Measurements from ENCODE around the gene ATP8B1. TPM values are rescaled to one million over a fixed set of nuclear protein-coding genes. Genes with fewer than 3 reads are reported as not detected.
A peak's percentile ranks its signal among the peaks of the same experiment; 100 is the strongest.

The ATP8B1 gene
- total RNA-seq, 1 donor from 2014 or later = 38.7 TPM

DNA sequence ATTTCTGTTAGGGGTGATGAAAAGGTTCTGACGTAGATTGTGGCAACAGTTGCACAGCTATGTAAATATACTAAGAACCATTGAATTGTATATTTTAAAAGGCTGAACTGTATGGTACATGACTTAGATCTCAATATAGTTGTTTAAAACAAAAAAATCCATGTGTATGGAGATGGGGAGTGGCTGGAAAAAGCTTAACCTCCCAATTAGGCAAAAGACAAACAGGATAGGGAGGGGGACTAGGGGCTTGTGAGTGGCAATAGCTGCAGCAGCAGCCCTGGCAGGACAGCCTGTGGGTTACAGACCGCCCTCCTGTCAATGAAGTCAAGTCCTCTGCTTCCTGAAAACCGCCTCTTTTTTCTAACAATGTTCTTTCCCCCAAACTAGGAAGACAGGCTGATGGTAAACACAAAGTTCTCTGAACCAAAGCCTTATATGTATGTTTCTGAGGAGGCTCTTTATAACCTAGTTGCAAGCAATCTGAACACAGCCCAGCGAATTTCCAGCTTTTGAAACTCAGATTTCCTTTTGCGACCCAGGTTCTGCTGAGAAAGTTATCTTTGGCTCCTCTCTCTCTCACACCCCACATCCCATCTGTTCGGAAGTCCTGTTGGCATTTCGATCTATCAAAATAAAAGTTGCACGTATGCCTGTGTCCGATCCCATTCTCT is 10.3 kb downstream of the ATP8B1 start:
- H3K36me3 Mint-ChIP-seq (ENCODE audit: unreplicated experiment) = peaks cover 2% of the 10 kb centered on the region
- TF ChIP-seq, protein P1, sequence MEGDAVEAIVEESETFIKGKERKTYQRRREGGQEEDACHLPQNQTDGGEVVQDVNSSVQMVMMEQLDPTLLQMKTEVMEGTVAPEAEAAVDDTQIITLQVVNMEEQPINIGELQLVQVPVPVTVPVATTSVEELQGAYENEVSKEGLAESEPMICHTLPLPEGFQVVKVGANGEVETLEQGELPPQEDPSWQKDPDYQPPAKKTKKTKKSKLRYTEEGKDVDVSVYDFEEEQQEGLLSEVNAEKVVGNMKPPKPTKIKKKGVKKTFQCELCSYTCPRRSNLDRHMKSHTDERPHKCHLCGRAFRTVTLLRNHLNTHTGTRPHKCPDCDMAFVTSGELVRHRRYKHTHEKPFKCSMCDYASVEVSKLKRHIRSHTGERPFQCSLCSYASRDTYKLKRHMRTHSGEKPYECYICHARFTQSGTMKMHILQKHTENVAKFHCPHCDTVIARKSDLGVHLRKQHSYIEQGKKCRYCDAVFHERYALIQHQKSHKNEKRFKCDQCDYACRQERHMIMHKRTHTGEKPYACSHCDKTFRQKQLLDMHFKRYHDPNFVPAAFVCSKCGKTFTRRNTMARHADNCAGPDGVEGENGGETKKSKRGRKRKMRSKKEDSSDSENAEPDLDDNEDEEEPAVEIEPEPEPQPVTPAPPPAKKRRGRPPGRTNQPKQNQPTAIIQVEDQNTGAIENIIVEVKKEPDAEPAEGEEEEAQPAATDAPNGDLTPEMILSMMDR (IDR thresholded peaks at IDR 0.05) = no peak
- peak overlapping the region; percentile 61 for H3K4me3 Mint-ChIP-seq (ENCODE audit: unreplicated experiment)
- H3K9me3 Mint-ChIP-seq (ENCODE audit: unreplicated experiment) = peaks cover 3% of the 10 kb centered on the region
- H3K27ac Mint-ChIP-seq (ENCODE audit: unreplicated experiment) = peak overlapping the region; percentile 93
- peaks cover 77% of the 10 kb centered on the region for H3K4me1 Mint-ChIP-seq (ENCODE audit: unreplicated experiment)
- no peak for DNase-seq (ENCODE audit: extremely low spot score, unreplicated experiment)
- no peaks in the 10 kb centered on the region for H3K27me3 Mint-ChIP-seq (ENCODE audit: unreplicated experiment)

DNA sequence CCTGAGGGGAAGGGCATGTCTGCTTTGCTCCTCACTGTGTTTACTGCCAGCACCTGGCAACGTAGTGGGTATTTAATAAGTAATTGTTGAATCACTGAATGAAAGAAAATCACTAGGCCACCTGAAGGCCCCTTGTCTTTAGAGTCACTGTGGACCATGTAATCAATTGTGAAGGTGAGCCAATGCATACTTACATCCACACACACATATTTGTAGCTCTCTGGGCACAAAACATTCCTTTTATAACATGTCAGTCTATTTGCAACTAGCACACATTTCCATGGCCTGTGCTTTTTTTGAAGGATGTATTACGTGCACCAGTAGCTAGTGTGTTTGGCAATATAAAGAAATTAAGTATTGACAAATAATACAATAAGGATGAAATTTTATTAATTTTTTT is 11.2 kb downstream of the ATP8B1 start:
- TF ChIP-seq, protein P1 (IDR thresholded peaks at IDR 0.05) = no peak

DNA sequence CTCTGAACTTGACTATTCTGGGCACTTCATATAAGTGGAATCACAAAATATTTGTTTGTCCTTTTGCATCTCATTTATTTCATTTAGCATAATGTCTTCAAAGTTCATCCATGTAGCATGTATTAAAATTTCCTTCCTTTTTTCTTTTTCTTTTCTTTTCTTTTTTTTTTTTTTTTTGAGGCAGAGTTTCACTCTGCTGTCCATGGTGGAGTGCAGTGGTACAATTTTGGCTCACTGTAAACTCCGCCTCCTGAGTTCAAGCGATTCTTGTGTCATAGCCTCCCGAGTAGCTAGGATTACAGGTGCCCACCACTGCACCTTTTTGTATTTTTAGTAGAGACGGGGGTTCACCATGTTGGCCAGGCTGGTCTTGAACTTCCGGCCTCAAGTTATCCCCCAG is 11.9 kb downstream of the ATP8B1 start:
- peak overlapping the region; percentile 68 for H3K27ac Mint-ChIP-seq (ENCODE audit: unreplicated experiment)
- TF ChIP-seq, protein P1 (IDR thresholded peaks at IDR 0.05) = no peak
- peaks cover 73% of the 10 kb centered on the region for H3K4me1 Mint-ChIP-seq (ENCODE audit: unreplicated experiment)
- H3K36me3 Mint-ChIP-seq (ENCODE audit: unreplicated experiment) = no peaks in the 10 kb centered on the region
- no peak for DNase-seq (ENCODE audit: extremely low spot score, unreplicated experiment)
- peaks cover 3% of the 10 kb centered on the region for H3K9me3 Mint-ChIP-seq (ENCODE audit: unreplicated experiment)
- no peaks in the 10 kb centered on the region for H3K27me3 Mint-ChIP-seq (ENCODE audit: unreplicated experiment)
- H3K4me3 Mint-ChIP-seq (ENCODE audit: unreplicated experiment) = no peak overlapping the region

More for the DNA sequence above, 11.2 kb downstream of the ATP8B1 start:
- DNase-seq (ENCODE audit: extremely low spot score, unreplicated experiment) = no peak
- Mint-ChIP-seq H3K36me3 (ENCODE audit: unreplicated experiment) (peaks cover 2% of the 10 kb centered on the region), H3K4me3 (ENCODE audit: unreplicated experiment) (no peak overlapping the region), H3K27me3 (ENCODE audit: unreplicated experiment) (no peaks in the 10 kb centered on the region), H3K4me1 (ENCODE audit: unreplicated experiment) (peaks cover 75% of the 10 kb centered on the region), H3K9me3 (ENCODE audit: unreplicated experiment) (peaks cover 3% of the 10 kb centered on the region), H3K27ac (ENCODE audit: unreplicated experiment) (peak overlapping the region; percentile 68)

DNA sequence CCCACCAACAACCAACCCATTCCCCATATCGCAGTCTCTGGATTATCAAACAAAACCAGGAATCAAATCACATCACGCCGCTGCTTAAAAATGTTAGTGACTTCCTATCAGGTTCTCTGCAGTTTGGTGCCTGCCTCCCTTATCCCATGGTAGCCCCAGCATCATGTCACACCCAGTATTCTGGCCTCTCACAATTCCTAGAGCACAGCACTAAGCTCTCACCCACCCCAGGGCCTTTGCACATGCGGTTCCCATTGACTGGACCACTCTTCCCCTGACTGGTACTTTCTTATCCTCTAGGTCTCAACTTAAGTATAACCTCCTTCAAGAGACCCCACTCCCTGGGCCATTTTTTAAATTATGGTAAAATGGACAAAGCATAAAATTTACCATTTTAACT is 12.8 kb downstream of the ATP8B1 start:
- H3K36me3 Mint-ChIP-seq (ENCODE audit: unreplicated experiment) = no peaks in the 10 kb centered on the region
- H3K27ac Mint-ChIP-seq (ENCODE audit: unreplicated experiment) = peak overlapping the region; percentile 95
- no peak overlapping the region for H3K4me3 Mint-ChIP-seq (ENCODE audit: unreplicated experiment)
- H3K27me3 Mint-ChIP-seq (ENCODE audit: unreplicated experiment) = no peaks in the 10 kb centered on the region
- peaks cover 73% of the 10 kb centered on the region for H3K4me1 Mint-ChIP-seq (ENCODE audit: unreplicated experiment)
- peaks cover under 1% of the 10 kb centered on the region for H3K9me3 Mint-ChIP-seq (ENCODE audit: unreplicated experiment)
- DNase-seq (ENCODE audit: extremely low spot score, unreplicated experiment) = no peak
- TF ChIP-seq, protein P1 (IDR thresholded peaks at IDR 0.05) = no peak

DNA sequence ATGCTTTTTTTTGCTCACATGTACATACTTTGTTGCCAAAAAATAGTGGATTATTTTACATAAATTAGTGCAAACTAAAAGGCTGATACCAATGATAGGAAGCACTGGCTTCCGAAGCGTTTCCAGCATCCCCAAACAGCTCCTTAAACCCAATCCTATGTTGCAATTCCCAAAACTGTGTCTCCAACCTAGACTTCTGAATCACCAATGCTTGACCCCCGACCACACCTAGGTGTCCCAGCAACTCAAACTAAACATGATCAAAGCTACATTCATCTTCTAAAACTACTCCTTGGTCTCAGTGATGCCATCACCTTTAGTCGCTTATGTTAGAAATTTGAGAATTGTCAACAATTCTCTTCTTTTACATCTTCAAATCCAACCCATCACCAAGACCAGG is 13.4 kb downstream of the ATP8B1 start:
- H3K9me3 Mint-ChIP-seq (ENCODE audit: unreplicated experiment) = no peaks in the 10 kb centered on the region
- peaks cover 79% of the 10 kb centered on the region for H3K4me1 Mint-ChIP-seq (ENCODE audit: unreplicated experiment)
- TF ChIP-seq, protein P1 (IDR thresholded peaks at IDR 0.05) = no peak
- peak overlapping the region; percentile 32 for H3K4me3 Mint-ChIP-seq (ENCODE audit: unreplicated experiment)
- no peak for DNase-seq (ENCODE audit: extremely low spot score, unreplicated experiment)
- H3K27ac Mint-ChIP-seq (ENCODE audit: unreplicated experiment) = peak overlapping the region; percentile 95
- no peaks in the 10 kb centered on the region for H3K36me3 Mint-ChIP-seq (ENCODE audit: unreplicated experiment)
- H3K27me3 Mint-ChIP-seq (ENCODE audit: unreplicated experiment) = no peaks in the 10 kb centered on the region

Measured in osteocyte (in vitro differentiated cells).